A673 (cell line): ENCODE measurements around the gene CYP46A1. TPM values are rescaled to one million over a fixed set of nuclear protein-coding genes. Genes with fewer than 3 reads are reported as not detected.

Experiments used
- BruUV-seq: library from RNA; stranded (reverse); fragments of 400-500 nt; replicated peaks from 2 replicates; lab custom pipeline; 2021; lab: Mats Ljungman, UMichigan
- CTCF ChIA-PET: fragments of 300-600 bp; sonication (Branson Sonifier 250); formaldehyde crosslinking; loops from one replicate; lab custom pipeline; 2022; ENCODE audit warnings: antibody characterized with exemption; lab: Charles Lee
- POLR2A ChIA-PET: fragments of 300-600 bp; sonication (Branson Sonifier 250); formaldehyde crosslinking; loops from one replicate; lab custom pipeline; 2022; ENCODE audit warnings: antibody characterized with exemption; ENCODE audit not compliant: low non-redundant PET; lab: Charles Lee
- DNase-seq: peaks from one replicate; pipeline ENCODE4 v3.0.0-alpha.2; 2015; ENCODE audit warnings: low spot score
- H3K27ac ChIP-seq: fragments of 200-600 bp; sonication (generic); 2 replicates; pipeline ENCODE4 v1.5.1; 2016; ENCODE audit warnings: mixed run types, low read depth, mild to moderate bottlenecking, mixed read lengths, antibody characterized with exemption, low read length; ENCODE audit not compliant: poor library complexity, severe bottlenecking
- H3K27me3 ChIP-seq: fragments of 200-600 bp; sonication (generic); replicated peaks from 2 replicates; pipeline ENCODE4 v1.6.1; 2017; ENCODE audit warnings: mixed run types, low read depth, mild to moderate bottlenecking, mixed read lengths, antibody characterized with exemption, low read length; ENCODE audit not compliant: insufficient read depth, poor library complexity
- H3K36me3 ChIP-seq: fragments of 200-600 bp; sonication (generic); 2 replicates; pipeline ENCODE4 v1.6.1; 2016; ENCODE audit warnings: mixed run types, mild to moderate bottlenecking, mixed read lengths, antibody characterized with exemption, low read length; ENCODE audit not compliant: insufficient read depth, poor library complexity, severe bottlenecking
- H3K4me1 ChIP-seq: fragments of 200-600 bp; sonication (generic); 2 replicates; pipeline ENCODE4 v1.6.1; 2017; ENCODE audit warnings: mixed run types, mild to moderate bottlenecking, mixed read lengths, antibody characterized with exemption, low read length; ENCODE audit not compliant: insufficient read depth, poor library complexity, severe bottlenecking
- H3K4me3 ChIP-seq: fragments of 200-600 bp; sonication (generic); 2 replicates; pipeline ENCODE4 v1.5.1; 2016; ENCODE audit warnings: low read depth, mixed run types, mild to moderate bottlenecking, mixed read lengths, low read length; ENCODE audit not compliant: poor library complexity, severe bottlenecking
- H3K9me3 ChIP-seq: fragments of 200-600 bp; sonication (generic); 2 replicates; pipeline ENCODE4 v1.6.1; 2016; ENCODE audit warnings: mixed run types, low read depth, mild to moderate bottlenecking, mixed read lengths, antibody characterized with exemption, low read length; ENCODE audit not compliant: poor library complexity, severe bottlenecking
- CTCF ChIP-seq: fragments of 300-800, 200-600 bp; sonication (generic); conservative IDR thresholded peaks from 2 replicates; pipeline ENCODE4 v1.5.1; 2017; ENCODE audit warnings: low read depth, mild to moderate bottlenecking, antibody characterized with exemption, low read length, moderate library complexity, mixed read lengths
- EZH2 ChIP-seq: fragments of 200-600 bp; sonication (generic); IDR thresholded peaks from 2 replicates; pipeline ENCODE4 v1.6.1; 2017; ENCODE audit warnings: borderline replicate concordance, low read depth, mild to moderate bottlenecking, mixed read lengths, antibody characterized with exemption, low read length; ENCODE audit not compliant: poor library complexity, severe bottlenecking
- intact Hi-C: fragments of 100-400 bp; cut with micrococcal nuclease; formaldehyde crosslinking; loops from one replicate; pipeline ENCODE4 v1.10.0; 2022; ENCODE audit not compliant: unreplicated experiment
- total RNA-seq: library from RNA; stranded (reverse); gene quantifications from 2 replicates; pipeline ENCODE4 v1.2.3, GENCODE V29; 2021

CYP46A1 gene
- total RNA-seq, 1 experiment from 2014 or later: not detected

- ChIA-PET POLR2A (no interaction called here), CTCF (no interaction called here)
- Histone ChIP-seq H3K9me3 (no peaks in the 10 kb centered on the region), H3K36me3 (no peaks in the 10 kb centered on the region), H3K27me3 (no peaks in the 10 kb centered on the region), H3K4me3 (no peak overlapping the region), H3K4me1 (no peaks in the 10 kb centered on the region), H3K27ac (no peak overlapping the region)
- intact Hi-C loops: no loop called here
- DNase-seq: no peak
- BruUV-seq: no TSS peak
- TF ChIP-seq CTCF: no peak
- no peak for TF ChIP-seq EZH2
These were observed 68.5 kb downstream of the CYP46A1 start for GRCh38 chr14:99752486-99753121.

- Histone ChIP-seq H3K27me3 (no peaks in the 10 kb centered on the region), H3K9me3 (no peaks in the 10 kb centered on the region), H3K4me3 (no peak overlapping the region), H3K27ac (no peak overlapping the region), H3K4me1 (peaks cover 8% of the 10 kb centered on the region), H3K36me3 (no peaks in the 10 kb centered on the region)
- intact Hi-C loops: no loop called here
- no peak for TF ChIP-seq CTCF
- no peak for TF ChIP-seq EZH2
- DNase-seq: no peak
- ChIA-PET POLR2A (no interaction called here), CTCF (no interaction called here)
- no TSS peak for BruUV-seq
These were observed 69.4 kb downstream of the CYP46A1 start for GRCh38 chr14:99753225-99754140.

DNA sequence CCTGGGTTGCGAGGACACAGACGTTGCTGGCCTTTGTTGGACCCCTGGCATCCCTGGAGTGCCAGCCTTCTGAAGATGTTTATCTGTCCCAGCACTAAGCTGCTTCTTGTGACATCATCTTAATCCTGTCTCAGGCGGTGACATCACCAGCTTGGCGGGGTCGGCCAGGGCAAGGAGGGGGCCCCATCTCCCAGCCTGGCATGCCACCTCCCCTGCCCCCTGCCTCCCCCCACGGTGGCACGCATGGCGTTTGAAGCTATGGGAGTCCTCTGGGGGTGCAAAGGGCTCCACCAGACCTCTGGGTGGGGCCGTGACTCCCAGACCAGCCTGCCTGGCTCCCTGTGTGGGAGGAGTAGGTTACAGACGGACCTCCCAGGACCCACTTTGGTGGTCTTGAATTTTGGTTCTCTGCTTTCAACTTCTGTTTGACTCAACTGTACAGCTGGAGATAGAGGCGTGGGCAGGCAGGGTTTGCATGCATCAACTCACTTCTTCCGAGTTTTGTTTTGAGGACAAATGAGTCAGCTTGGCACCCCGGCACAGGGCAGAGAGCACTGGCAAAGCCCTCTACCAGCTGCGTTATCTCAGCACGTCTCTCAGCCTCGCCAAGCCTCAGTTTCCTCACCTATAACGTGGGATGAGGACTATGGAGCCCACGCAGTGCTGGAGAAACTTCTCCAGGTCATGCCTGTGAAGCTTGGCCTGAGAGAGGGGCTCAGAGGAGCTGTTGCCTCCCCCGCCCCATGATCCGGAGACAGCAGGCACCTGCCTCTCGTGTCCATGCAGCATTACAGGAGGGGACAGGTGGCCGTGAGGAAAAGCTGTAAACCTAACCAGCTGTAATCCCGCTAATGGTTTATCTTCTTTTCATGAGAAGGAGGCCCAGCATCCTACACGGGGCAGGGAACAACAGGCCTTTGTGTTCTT lies 70.3 kb downstream of the CYP46A1 start:
- intact Hi-C loops: no loop called here
- no peak for TF ChIP-seq EZH2
- TF ChIP-seq CTCF: no peak

More for the DNA sequence above, 70.3 kb downstream of the CYP46A1 start:
- Histone ChIP-seq H3K27me3 (no peaks in the 10 kb centered on the region), H3K27ac (no peak overlapping the region), H3K4me1 (peaks cover 14% of the 10 kb centered on the region), H3K4me3 (no peak overlapping the region), H3K9me3 (no peaks in the 10 kb centered on the region), H3K36me3 (no peaks in the 10 kb centered on the region)
- ChIA-PET POLR2A (no interaction called here), CTCF (no interaction called here)
- no TSS peak for BruUV-seq
- no peak for DNase-seq
